Lung microvascular endothelial cell (primary cell): ENCODE data around the gene OPHN1. TPM values are rescaled to one million over a fixed set of nuclear protein-coding genes. Genes with fewer than 3 reads are reported as not detected.

Experiments
- DNase-seq, 2 donors: peaks; one replicate each; pipeline versions ENCODE4 v3.0.0 to v3.0.0-alpha.2; 2010; ENCODE audit warnings: low read depth in 2 of 2
- total RNA-seq: library from RNA; depleted of rRNA; stranded (reverse); fragments of >200 nt; gene quantifications from 2 replicates; pipeline ENCODE4 v1.2.1, GENCODE V29; 2014

Gene OPHN1
- 6.1 and 7.7 TPM in 2 replicates for total RNA-seq

GRCh38 chrX:68433155-68433980, at the start of gene OPHN1:
OPHN1 (minus strand) TSS chrX:68433495; CDS start chrX:68433020, 475 bp downstream.
- DNase-seq: peak; percentile 63 to 79

GRCh38 chrX:68480969-68481368, 47.7 kb upstream of the OPHN1 start:
- no peak for DNase-seq

GRCh38 chrX:68464796-68465195, 31.5 kb upstream of the OPHN1 start:
- no peak for DNase-seq

GRCh38 chrX:68463880-68464279, 30.6 kb upstream of the OPHN1 start:
- DNase-seq: no peak

GRCh38 chrX:68462653-68463052, 29.4 kb upstream of the OPHN1 start:
- DNase-seq: peak; percentile 56 to 60

GRCh38 chrX:68462197-68462596, 28.9 kb upstream of the OPHN1 start:
- peak; percentile 15 to 25 for DNase-seq

GRCh38 chrX:68461576-68461975, 28.3 kb upstream of the OPHN1 start:
- DNase-seq: no peak

- no peak for DNase-seq
Measured at GRCh38 chrX:68461093-68461492, 27.8 kb upstream of the OPHN1 start.

- DNase-seq: no peak
Measured at GRCh38 chrX:68455151-68455510, 21.8 kb upstream of the OPHN1 start.

- no peak for DNase-seq
Measured at GRCh38 chrX:68454476-68455150, 21.3 kb upstream of the OPHN1 start.

- no peak for DNase-seq
Measured at GRCh38 chrX:68451720-68452119, 18.4 kb upstream of the OPHN1 start.

- peak; percentile 65 to 85 for DNase-seq
Measured at GRCh38 chrX:68443155-68443868, 10.0 kb upstream of the OPHN1 start.

GRCh38 chrX:68440940-68441339, 7.6 kb upstream of the OPHN1 start:
- peak; percentile 74 to 87 for DNase-seq

GRCh38 chrX:68440442-68440841, 7.1 kb upstream of the OPHN1 start:
- no peak for DNase-seq

- no peak for DNase-seq
Measured at GRCh38 chrX:68439341-68439740, 6.0 kb upstream of the OPHN1 start.

- DNase-seq: no peak
Measured at GRCh38 chrX:68438575-68438974, 5.3 kb upstream of the OPHN1 start.

GRCh38 chrX:68433981-68434299, 645 bp upstream of the OPHN1 start:
- no peak for DNase-seq

GRCh38 chrX:68432648-68433047, 647 bp downstream of the OPHN1 start:
- DNase-seq: peak in 1 of 2 donors; percentile 30

- DNase-seq: peak in 1 of 2 donors; percentile 25
Measured at GRCh38 chrX:68431836-68432235, 1.5 kb downstream of the OPHN1 start.

GRCh38 chrX:68429216-68429615, 4.1 kb downstream of the OPHN1 start:
- no peak for DNase-seq

GRCh38 chrX:68428431-68428830, 4.9 kb downstream of the OPHN1 start:
- DNase-seq: peak in 1 of 2 donors; percentile 53

- DNase-seq: no peak
Measured at GRCh38 chrX:68424719-68425118, 8.6 kb downstream of the OPHN1 start.
